Astrocyte (in vitro differentiated cells and primary cell): ENCODE results near the gene MYORG. TPM values are rescaled to one million over a fixed set of nuclear protein-coding genes. Genes with fewer than 3 reads are reported as not detected.

Experiments
- DNase-seq: peaks from one replicate; pipeline ENCODE4 v3.0.0-alpha.2; 2010; ENCODE audit warnings: low read depth
- FAIRE-seq: peaks from 2 replicates; lab custom pipeline; 2011; peaks lifted over from hg19 to GRCh38; lab: Jason Lieb, UNC
- H2AFZ ChIP-seq: 2 replicates; pipeline ENCODE4 v1.6.0; 2012; ENCODE audit warnings: low read depth, low read length, inconsistent platforms
- H3K27ac ChIP-seq: 2 replicates; pipeline ENCODE4 v1.5.1; 2011; ENCODE audit warnings: low read depth, low read length, inconsistent platforms
- H3K27me3 ChIP-seq: 2 replicates; pipeline ENCODE4 v1.6.0; 2011; ENCODE audit warnings: low read length, inconsistent platforms; ENCODE audit not compliant: insufficient read depth
- H3K36me3 ChIP-seq: 2 replicates; pipeline ENCODE4 v1.5.1; 2011; ENCODE audit warnings: low read length, inconsistent platforms; ENCODE audit not compliant: insufficient read depth
- H3K4me1 ChIP-seq: 2 replicates; pipeline ENCODE4 v1.5.1; 2011; ENCODE audit warnings: low read length, inconsistent platforms; ENCODE audit not compliant: insufficient read depth
- H3K4me2 ChIP-seq: 2 replicates; pipeline ENCODE4 v1.6.0; 2012; ENCODE audit warnings: low read length, inconsistent platforms
- H3K4me3 ChIP-seq: 2 replicates; pipeline ENCODE4 v1.5.1; 2011; ENCODE audit warnings: low read depth, mild to moderate bottlenecking, low read length, inconsistent platforms; ENCODE audit not compliant: insufficient read depth
- H3K79me2 ChIP-seq: 2 replicates; pipeline ENCODE4 v1.6.0; 2012; ENCODE audit warnings: mild to moderate bottlenecking, low read length, inconsistent platforms; ENCODE audit not compliant: insufficient read depth
- H3K9ac ChIP-seq: 2 replicates; pipeline ENCODE4 v1.6.0; 2012; ENCODE audit warnings: mild to moderate bottlenecking, low read length, inconsistent platforms
- H3K9me3 ChIP-seq: 2 replicates; pipeline ENCODE4 v1.5.1; 2012; ENCODE audit warnings: low read depth, mild to moderate bottlenecking, low read length, inconsistent platforms; ENCODE audit not compliant: insufficient read depth
- H4K20me1 ChIP-seq: 2 replicates; pipeline ENCODE4 v1.6.0; 2012; ENCODE audit warnings: low read length, inconsistent platforms; ENCODE audit not compliant: insufficient read depth
- H3K27ac Mint-ChIP-seq: one replicate; pipeline ENCODE4 v1.8.0; 2021; ENCODE audit warnings: mild to moderate bottlenecking, mixed read lengths; ENCODE audit not compliant: unreplicated experiment
- H3K27me3 Mint-ChIP-seq: one replicate; pipeline ENCODE4 v1.8.0; 2021; ENCODE audit warnings: low read depth, mixed read lengths; ENCODE audit not compliant: unreplicated experiment
- H3K36me3 Mint-ChIP-seq: one replicate; pipeline ENCODE4 v1.8.0; 2021; ENCODE audit warnings: low read depth, mixed read lengths; ENCODE audit not compliant: unreplicated experiment
- H3K4me1 Mint-ChIP-seq: one replicate; pipeline ENCODE4 v1.8.0; 2021; ENCODE audit warnings: low read depth, mixed read lengths; ENCODE audit not compliant: unreplicated experiment
- H3K4me3 Mint-ChIP-seq: one replicate; pipeline ENCODE4 v1.8.0; 2021; ENCODE audit warnings: mild to moderate bottlenecking, moderate library complexity, mixed read lengths; ENCODE audit not compliant: unreplicated experiment
- H3K9me3 Mint-ChIP-seq: one replicate; pipeline ENCODE4 v1.8.0; 2021; ENCODE audit warnings: mild to moderate bottlenecking, mixed read lengths; ENCODE audit not compliant: unreplicated experiment
- EZH2 ChIP-seq: IDR thresholded peaks from 2 replicates; pipeline ENCODE4 v1.6.1; 2012; ENCODE audit warnings: mild to moderate bottlenecking, low read length, inconsistent platforms; ENCODE audit not compliant: insufficient read depth
- total RNA-seq: library from RNA; stranded (reverse); gene quantifications from 2 replicates; pipeline ENCODE4 v1.2.1, GENCODE V29; 2021
- TF ChIP-seq, protein P1 (sequence below): IDR thresholded peaks from 2 replicates; pipeline ENCODE4 v1.5.1; 2011; ENCODE audit warnings: low read depth, mild to moderate bottlenecking, inconsistent platforms, low read length, moderate library complexity; ENCODE audit not compliant: insufficient read depth

The MYORG gene
- total RNA-seq, 1 donor from 2014 or later, result 6.9 TPM

DNA sequence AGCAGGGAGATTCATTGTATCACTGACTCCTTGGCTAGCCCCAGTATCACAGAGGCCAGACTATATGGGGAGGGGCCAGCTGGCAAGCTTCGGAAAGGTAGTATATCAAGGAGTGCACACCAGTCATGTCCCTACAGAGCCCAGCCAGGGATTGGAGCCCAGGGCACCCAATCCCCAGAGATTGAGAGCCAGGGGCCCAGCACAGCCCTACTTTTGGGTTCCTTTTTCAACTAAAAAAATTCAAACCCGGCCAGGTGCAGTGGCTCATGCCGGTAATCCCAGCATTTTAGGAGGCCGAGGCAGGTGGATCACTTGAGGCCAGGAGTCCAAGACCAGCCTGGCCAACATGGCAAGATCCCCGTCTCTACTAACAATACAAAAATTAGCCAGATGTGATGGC is 5.4 kb upstream of the MYORG start:
- Histone ChIP-seq H3K36me3 (no peaks in the 10 kb centered on the region), H3K4me2 (no peak overlapping the region), H2AFZ (no peak overlapping the region), H3K9me3 (no peaks in the 10 kb centered on the region), H3K79me2 (no peaks in the 10 kb centered on the region), H3K27me3 (peaks cover 7% of the 10 kb centered on the region), H4K20me1 (no peaks in the 10 kb centered on the region), H3K9ac (no peak overlapping the region), H3K4me1 (peaks cover 8% of the 10 kb centered on the region), H3K4me3 (no peak overlapping the region), H3K27ac (no peak overlapping the region)
- Mint-ChIP-seq H3K4me1 (no peaks in the 10 kb centered on the region), H3K27ac (no peak overlapping the region), H3K4me3 (peak overlapping the region; percentile 37), H3K27me3 (peaks cover 53% of the 10 kb centered on the region), H3K36me3 (peaks cover 18% of the 10 kb centered on the region), H3K9me3 (peaks cover 5% of the 10 kb centered on the region)
- TF ChIP-seq EZH2, result no peak
- TF ChIP-seq, protein P1, sequence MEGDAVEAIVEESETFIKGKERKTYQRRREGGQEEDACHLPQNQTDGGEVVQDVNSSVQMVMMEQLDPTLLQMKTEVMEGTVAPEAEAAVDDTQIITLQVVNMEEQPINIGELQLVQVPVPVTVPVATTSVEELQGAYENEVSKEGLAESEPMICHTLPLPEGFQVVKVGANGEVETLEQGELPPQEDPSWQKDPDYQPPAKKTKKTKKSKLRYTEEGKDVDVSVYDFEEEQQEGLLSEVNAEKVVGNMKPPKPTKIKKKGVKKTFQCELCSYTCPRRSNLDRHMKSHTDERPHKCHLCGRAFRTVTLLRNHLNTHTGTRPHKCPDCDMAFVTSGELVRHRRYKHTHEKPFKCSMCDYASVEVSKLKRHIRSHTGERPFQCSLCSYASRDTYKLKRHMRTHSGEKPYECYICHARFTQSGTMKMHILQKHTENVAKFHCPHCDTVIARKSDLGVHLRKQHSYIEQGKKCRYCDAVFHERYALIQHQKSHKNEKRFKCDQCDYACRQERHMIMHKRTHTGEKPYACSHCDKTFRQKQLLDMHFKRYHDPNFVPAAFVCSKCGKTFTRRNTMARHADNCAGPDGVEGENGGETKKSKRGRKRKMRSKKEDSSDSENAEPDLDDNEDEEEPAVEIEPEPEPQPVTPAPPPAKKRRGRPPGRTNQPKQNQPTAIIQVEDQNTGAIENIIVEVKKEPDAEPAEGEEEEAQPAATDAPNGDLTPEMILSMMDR, result no peak
- FAIRE-seq, result no peak
- DNase-seq, result no peak

DNA sequence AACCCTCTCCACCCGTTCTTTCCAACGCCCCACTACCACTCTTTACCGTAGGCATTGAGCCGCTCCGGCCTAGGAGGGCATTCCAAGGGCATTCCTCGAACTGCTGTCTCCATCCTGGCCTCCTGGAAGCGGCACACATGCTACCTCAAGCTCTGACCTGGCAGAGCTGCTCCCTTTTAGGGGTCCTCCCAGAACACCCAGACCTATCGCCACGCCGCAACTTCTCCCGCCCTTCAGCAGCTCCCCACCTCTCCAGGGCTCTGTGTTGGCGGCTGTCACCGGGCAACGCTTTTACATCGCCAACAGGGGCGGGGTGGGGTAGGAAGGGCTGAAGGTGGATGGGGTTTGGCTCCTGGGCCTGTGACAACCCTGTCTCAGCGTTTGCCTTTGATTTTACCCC is 4.6 kb upstream of the MYORG start:
- Histone ChIP-seq H3K79me2 (no peaks in the 10 kb centered on the region), H3K36me3 (no peaks in the 10 kb centered on the region), H3K9me3 (no peaks in the 10 kb centered on the region), H3K9ac (peak overlapping the region; percentile 74), H3K27me3 (peaks cover 7% of the 10 kb centered on the region), H4K20me1 (no peaks in the 10 kb centered on the region), H3K27ac (no peak overlapping the region), H3K4me3 (peak overlapping the region; percentile 61), H3K4me2 (peak overlapping the region; percentile 96), H3K4me1 (peaks cover 10% of the 10 kb centered on the region), H2AFZ (peak overlapping the region; percentile 96)
- Mint-ChIP-seq H3K9me3 (peaks cover 5% of the 10 kb centered on the region), H3K4me1 (no peaks in the 10 kb centered on the region), H3K27me3 (peaks cover 53% of the 10 kb centered on the region), H3K27ac (no peak overlapping the region), H3K4me3 (peak overlapping the region; percentile 73), H3K36me3 (peaks cover 18% of the 10 kb centered on the region)
- FAIRE-seq, result no peak
- no peak for DNase-seq
- TF ChIP-seq, protein P1, result no peak
- TF ChIP-seq EZH2, result no peak

DNA sequence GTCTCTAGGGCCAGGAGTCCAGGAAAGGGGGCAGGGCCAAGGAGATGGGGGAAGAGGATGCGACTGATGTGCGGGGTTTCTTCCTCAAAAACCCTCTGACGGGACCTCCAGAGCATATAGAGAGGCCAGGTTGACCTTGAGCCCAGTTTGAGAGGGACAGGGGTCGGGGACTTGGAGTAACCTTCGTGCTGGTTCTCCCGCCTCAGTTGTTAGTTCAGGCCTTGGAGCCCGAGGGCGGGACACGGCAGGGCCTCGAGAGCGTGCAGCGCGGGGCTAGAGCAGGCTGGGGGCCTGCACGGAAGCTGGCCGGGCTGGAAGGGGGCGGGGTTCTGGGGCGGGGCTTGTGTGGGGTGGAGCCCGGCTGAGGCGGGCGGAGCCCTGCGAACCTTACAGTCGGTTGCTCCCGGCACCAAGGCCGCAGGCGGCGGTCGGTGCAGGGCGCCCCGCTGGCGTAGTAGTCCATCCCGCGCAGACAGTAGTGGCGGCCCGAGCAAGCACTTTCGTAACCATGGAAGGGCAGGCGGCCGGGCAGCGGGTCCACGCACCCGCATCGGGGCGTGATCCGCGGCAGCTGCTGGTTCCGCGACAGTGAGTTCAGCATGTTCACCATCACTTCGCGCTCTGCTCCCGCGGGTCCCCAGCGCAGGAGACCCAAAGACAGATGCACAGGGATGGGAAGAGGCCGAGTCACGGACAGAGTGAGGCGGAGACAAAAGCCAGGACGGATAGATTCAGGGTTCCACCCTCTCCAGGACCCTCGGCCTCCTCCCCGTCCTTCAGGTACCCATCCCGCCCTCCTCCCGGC is 4.0 kb upstream of the MYORG start:
- Histone ChIP-seq H3K27me3 (peaks cover 7% of the 10 kb centered on the region), H4K20me1 (no peaks in the 10 kb centered on the region), H3K4me1 (peaks cover 12% of the 10 kb centered on the region), H3K4me2 (peak overlapping the region; percentile 96), H3K27ac (no peak overlapping the region), H3K9me3 (no peaks in the 10 kb centered on the region), H2AFZ (peak overlapping the region; percentile 96), H3K4me3 (peak overlapping the region; percentile 61), H3K9ac (peak overlapping the region; percentile 74), H3K79me2 (no peaks in the 10 kb centered on the region), H3K36me3 (no peaks in the 10 kb centered on the region)
- no peak for TF ChIP-seq EZH2
- TF ChIP-seq, protein P1, result no peak
- H3K9me3 Mint-ChIP-seq, result peaks cover 5% of the 10 kb centered on the region
- H3K4me3 Mint-ChIP-seq, result peak overlapping the region; percentile 74
- DNase-seq (peak; percentile 44), FAIRE-seq (no peak)
- peaks cover 4% of the 10 kb centered on the region for H3K4me1 Mint-ChIP-seq
- peaks cover 49% of the 10 kb centered on the region for H3K27me3 Mint-ChIP-seq
- H3K36me3 Mint-ChIP-seq, result peaks cover 18% of the 10 kb centered on the region
- H3K27ac Mint-ChIP-seq, result no peak overlapping the region
